Measurements from ENCODE around the gene FSD1L.

Gene FSD1L

GRCh38 chr9:105435453-105435852 is 12.4 kb upstream of the FSD1L start:
- no peak for DNase-seq (ENCODE audit: low spot score)

- no peak for DNase-seq (ENCODE audit: low spot score)
Measured at GRCh38 chr9:105436783-105437182, 11.1 kb upstream of the FSD1L start.

DNA sequence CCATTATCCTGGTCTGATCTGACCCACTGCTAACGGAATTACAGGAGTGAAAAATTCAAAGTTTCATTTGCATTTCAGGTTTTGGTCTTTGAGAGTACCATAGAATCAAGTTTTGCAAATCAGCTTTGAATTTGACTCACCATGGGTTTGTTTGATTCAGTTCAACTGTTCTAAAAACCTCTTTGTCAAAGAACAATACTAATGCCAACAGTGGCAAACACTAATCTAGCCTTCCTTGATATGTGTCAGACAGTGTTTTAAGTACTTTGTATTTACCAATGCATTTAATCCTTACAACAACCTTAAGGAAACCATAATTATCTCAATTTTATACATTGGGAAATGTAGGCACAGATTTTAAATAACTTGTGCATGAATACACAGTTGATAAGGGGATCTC is 10.1 kb upstream of the FSD1L start:
- no peak for DNase-seq (ENCODE audit: low spot score)

- no peak for DNase-seq (ENCODE audit: low spot score)
Measured at GRCh38 chr9:105438141-105438806, 9.6 kb upstream of the FSD1L start.

- DNase-seq (ENCODE audit: low spot score): no peak
Measured at GRCh38 chr9:105439428-105439827, 8.4 kb upstream of the FSD1L start.

- no peak for DNase-seq (ENCODE audit: low spot score)
Measured at GRCh38 chr9:105441616-105442160, 6.1 kb upstream of the FSD1L start.

GRCh38 chr9:105443121-105443520 is 4.7 kb upstream of the FSD1L start:
- DNase-seq (ENCODE audit: low spot score): no peak

GRCh38 chr9:105444130-105444529 is 3.7 kb upstream of the FSD1L start:
- no peak for DNase-seq (ENCODE audit: low spot score)

GRCh38 chr9:105445203-105445881 is 2.5 kb upstream of the FSD1L start:
- no peak for DNase-seq (ENCODE audit: low spot score)

GRCh38 chr9:105447386-105447813 is 434 bp upstream of the FSD1L start:
- DNase-seq (ENCODE audit: low spot score): no peak

DNA sequence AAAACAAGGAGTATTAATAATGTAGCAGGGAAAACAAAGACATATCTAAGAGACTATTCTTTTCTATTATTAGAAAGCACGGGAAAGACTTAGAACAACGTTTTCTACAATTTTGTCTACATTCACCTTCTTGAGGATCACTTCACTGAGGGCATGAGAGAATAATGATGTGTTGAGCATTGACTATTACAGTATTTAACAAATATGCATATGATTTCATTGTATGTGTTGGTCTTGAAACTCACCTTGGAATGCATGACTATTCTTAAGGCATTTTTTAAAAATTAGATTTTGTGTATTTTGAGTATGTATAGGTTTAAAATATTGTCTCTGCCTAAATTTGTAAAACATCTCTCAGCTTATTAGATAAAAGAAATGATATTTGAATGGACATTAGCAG is 1.2 kb downstream of the FSD1L start:
- DNase-seq (ENCODE audit: low spot score): no peak

- DNase-seq (ENCODE audit: low spot score): no peak
Measured at GRCh38 chr9:105452185-105452584, 4.4 kb downstream of the FSD1L start.

GRCh38 chr9:105455836-105456475 is 8.1 kb downstream of the FSD1L start:
- DNase-seq (ENCODE audit: low spot score): no peak

DNA sequence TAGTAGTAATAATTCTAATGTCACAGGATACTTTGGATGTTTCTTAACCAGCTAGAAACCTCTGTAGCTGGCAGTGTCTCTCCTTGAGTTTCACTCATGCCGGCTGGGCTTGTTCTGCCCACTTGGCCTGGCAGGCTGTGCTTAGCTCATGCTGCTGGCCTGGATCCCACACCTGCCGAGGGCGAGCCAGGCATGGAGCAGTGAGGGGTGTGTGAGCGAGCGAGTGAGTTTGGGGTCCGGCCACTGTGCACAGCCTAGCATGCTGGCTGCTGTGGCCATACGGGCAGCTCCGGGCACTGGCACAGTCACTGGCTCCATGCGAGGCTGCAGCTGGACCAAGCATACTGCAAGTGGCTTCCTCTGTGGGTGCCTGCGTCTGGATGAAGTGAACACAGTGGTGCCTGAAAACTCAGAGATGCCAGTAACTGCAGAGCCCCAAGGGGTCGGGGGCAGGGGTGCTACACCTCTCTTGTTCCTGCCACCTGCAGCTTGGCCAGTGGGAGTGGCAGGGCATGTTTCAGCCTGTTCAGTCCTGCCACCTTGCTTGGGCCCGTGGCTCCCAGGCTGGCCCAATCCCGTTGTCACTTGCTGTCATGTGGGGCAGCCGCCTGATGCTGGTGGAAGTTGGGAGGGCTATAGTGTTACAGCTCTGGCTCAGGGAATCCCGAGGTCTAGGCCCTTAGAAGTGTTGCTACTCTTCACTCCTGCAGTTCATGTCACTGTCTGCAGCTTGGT is 9.9 kb downstream of the FSD1L start:
- no peak for DNase-seq (ENCODE audit: low spot score)

DNA sequence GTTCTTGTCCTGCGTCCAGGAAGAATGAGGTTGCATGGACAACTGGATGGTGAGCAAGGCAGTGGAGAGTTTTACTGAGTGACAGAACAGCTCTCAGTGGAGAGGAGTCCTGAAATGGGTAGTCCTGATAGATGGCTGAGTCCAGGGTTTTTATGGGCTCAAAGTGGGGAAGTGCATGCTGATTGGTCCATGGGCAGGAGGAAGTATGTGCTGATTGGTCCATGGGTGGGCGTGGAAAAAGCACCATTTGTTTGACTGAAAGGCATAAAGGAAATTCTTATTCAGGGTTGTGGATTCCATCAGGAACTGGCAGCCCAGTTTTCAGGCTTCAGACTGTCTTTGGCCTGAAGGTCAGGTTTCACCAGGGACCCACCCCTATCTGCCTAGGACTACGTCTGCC is 10.6 kb downstream of the FSD1L start:
- DNase-seq (ENCODE audit: low spot score): no peak

GRCh38 chr9:105459336-105459735 is 11.5 kb downstream of the FSD1L start:
- DNase-seq (ENCODE audit: low spot score): no peak

- no peak for DNase-seq (ENCODE audit: low spot score)
Measured at GRCh38 chr9:105466898-105467455, 19.1 kb downstream of the FSD1L start.

DNA sequence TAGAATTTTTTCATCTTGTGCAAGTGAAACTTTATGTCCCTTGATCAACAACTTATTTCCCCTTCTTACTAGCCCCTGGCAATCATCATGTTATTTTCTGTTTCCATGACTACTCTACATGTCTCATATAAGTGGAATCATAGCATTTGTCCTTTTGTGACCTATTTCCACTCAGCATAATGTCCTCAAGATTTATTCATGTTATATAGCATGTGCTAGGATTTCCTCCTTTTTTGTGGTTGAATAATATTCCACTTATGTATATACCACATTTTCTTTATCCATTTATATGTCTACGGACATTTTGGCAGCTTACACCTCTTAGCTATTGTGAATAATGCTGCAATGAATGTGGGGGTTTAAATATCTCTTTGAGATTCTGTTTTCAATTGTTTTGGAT is 21.0 kb downstream of the FSD1L start:
- DNase-seq (ENCODE audit: low spot score): no peak

DNA sequence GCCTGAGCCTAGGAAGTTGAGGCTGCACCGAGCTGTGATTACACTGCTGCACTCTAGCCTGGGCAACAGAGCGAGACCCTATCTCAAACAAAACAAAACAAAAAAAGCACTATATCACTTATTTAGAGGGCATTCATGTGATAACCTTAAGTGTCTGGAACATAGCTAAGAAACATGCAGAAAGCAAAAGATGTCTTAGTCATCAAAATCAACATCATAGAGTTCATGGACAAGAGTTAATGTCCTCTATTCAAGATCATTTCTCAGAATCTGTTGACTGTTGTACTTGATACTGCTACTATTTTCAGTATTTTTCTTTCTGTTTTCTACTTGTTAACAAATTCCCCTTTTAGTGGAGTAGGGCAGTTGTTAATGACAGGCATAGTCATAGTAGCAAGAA is 25.4 kb downstream of the FSD1L start:
- DNase-seq (ENCODE audit: low spot score): no peak

DNA sequence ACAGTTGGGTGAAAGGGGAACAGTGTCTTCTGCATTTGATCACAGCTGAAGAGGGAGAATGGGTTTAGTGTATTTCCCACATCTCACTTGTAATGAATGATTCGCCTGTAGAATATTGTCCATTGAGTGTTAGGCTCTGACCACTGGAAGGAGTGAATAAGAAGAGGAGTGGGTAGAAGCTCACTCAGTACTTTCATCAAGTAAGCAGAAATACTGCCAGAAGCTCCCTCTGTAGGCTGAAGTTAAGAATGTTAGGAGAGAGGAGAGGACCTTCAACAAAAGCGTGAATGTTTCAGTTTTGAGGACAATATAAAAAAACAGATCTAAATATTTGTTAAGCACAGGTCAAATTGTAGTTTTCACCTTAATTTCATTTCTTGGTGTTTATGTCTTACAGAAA is 27.5 kb downstream of the FSD1L start:
- DNase-seq (ENCODE audit: low spot score): no peak

GRCh38 chr9:105479846-105480245 is 32.0 kb downstream of the FSD1L start:
- no peak for DNase-seq (ENCODE audit: low spot score)

- no peak for DNase-seq (ENCODE audit: low spot score)
Measured at GRCh38 chr9:105483618-105484017, 35.8 kb downstream of the FSD1L start.
